ENCODE data around the gene DRC7. TPM values are rescaled to one million over a fixed set of nuclear protein-coding genes. Genes with fewer than 3 reads are reported as not detected.

Gene DRC7
- total and polyA plus RNA-seq, 10 donors = 0.03 to 2.1 (median 0.15) TPM; not detected in 4

DNA sequence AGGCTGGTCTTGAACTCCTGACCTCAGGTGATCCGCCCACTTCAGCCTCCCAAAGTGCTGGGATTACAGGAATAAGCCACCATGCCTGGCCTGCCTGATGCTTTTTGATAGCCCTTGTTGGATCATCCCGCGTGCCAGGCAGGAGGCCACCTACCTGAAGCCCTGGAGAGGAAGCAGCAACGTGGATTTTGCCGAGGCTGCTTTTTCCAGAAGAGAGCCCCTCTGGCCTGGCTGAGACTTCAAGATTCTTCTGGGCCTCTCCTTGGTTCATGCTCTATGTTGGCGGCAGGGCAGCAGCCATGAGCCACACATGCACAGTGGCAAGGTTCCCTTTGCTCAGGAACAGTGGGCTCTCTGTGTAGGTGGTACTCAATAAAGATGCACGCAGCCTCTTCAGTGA is 52.5 kb downstream of the DRC7 start:
- no peaks in the 10 kb centered on the region for H3K9me3 ChIP-seq
- H3K4me3 ChIP-seq = no peak overlapping the region
- H3K27me3 ChIP-seq (replicated peaks in 1 of 7) = no peaks in the 10 kb centered on the region
- H3K36me3 ChIP-seq = peaks cover 0 to 80% (median 24%) of the 10 kb centered on the region in 6 donors
- intact Hi-C loops (cut with DNase I; ENCODE audit: low total_unique reads) = no loop called here
- no peaks in the 10 kb centered on the region for H3K4me1 ChIP-seq
- no peak for TF ChIP-seq CTCF (IDR thresholded peaks at IDR 0.05 in 8 of 11, conservative IDR thresholded peaks at IDR 0.05 in 3 of 11)
- no peak for TF ChIP-seq POLR2A (IDR thresholded peaks at IDR 0.05)
- no peak for TF ChIP-seq POLR2AphosphoS5 (IDR thresholded peaks at IDR 0.05)
- no peak for DNase-seq
- 89 to 100% (median 93%) methylated on average over 5 to 7 of the region's 7 CpGs for WGBS, 5 donors
- H3K27ac ChIP-seq = no peak overlapping the region

DNA sequence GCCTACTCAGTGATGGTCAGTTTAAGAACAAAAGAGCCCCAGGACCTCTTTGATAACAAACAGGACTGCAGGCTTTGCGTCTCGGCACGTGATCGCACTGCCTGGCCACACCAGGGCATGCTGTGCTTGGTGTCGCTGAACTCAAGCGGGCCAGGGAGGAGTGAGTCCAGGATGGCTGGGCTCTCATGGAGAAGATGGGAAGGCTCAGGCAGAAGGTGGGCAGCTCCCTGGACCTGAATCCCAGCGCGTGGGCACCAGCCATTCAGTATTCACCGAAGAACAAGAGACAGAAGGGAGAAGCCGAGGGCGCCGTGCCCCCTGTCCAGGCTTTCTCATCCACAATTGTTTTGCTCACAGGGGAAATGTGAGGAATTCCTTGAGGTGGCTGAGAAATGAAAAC is 52.9 kb downstream of the DRC7 start:
- Histone ChIP-seq H3K27me3 (replicated peaks in 1 of 7) (no peaks in the 10 kb centered on the region), H3K27ac (no peak overlapping the region), H3K9me3 (no peaks in the 10 kb centered on the region), H3K4me3 (no peak overlapping the region), H3K4me1 (no peaks in the 10 kb centered on the region), H3K36me3 (peaks cover 0 to 80% (median 23%) of the 10 kb centered on the region in 6 donors)
- no peak for DNase-seq
- intact Hi-C loops (cut with DNase I; ENCODE audit: low total_unique reads) = no loop called here
- WGBS, 5 donors = 94 to 99% (median 97%) methylated on average over 8 to 12 of the region's 12 CpGs
- TF ChIP-seq POLR2A (IDR thresholded peaks at IDR 0.05) = no peak
- no peak for TF ChIP-seq CTCF (IDR thresholded peaks at IDR 0.05 in 8 of 11, conservative IDR thresholded peaks at IDR 0.05 in 3 of 11)
- no peak for TF ChIP-seq POLR2AphosphoS5 (IDR thresholded peaks at IDR 0.05)

DNA sequence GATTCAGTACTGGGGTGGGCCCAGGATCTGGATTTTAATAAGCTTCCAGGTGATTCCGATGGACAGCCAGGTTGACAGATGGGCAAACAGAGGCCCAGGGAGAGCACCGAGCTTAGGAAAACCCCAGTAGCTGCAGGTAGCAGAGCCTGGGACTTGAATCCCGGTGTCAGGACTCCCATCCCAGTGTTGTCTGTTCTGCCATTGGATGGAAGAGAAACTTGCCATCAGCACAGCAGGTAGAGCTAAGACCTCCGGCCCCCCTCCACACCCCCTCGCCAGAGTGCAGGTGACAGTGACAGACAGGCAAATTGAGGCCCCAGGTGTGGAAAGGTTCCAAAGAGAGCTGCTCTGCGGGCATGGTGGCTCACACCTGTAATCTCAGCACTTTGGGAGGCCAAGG is 53.4 kb downstream of the DRC7 start:
- Histone ChIP-seq H3K36me3 (peaks cover 0 to 80% (median 25%) of the 10 kb centered on the region in 6 donors), H3K4me3 (no peak overlapping the region), H3K27ac (no peak overlapping the region), H3K27me3 (replicated peaks in 1 of 7) (no peaks in the 10 kb centered on the region), H3K4me1 (no peaks in the 10 kb centered on the region), H3K9me3 (no peaks in the 10 kb centered on the region)
- WGBS, 5 donors = 78 to 96% (median 93%) methylated on average over 5 to 6 of the region's 6 CpGs
- DNase-seq = no peak
- TF ChIP-seq POLR2A (IDR thresholded peaks at IDR 0.05) (no peak), POLR2AphosphoS5 (IDR thresholded peaks at IDR 0.05) (no peak), CTCF (IDR thresholded peaks at IDR 0.05 in 8 of 11, conservative IDR thresholded peaks at IDR 0.05 in 3 of 11) (no peak)
- intact Hi-C loops (cut with DNase I; ENCODE audit: low total_unique reads) = no loop called here

DNA sequence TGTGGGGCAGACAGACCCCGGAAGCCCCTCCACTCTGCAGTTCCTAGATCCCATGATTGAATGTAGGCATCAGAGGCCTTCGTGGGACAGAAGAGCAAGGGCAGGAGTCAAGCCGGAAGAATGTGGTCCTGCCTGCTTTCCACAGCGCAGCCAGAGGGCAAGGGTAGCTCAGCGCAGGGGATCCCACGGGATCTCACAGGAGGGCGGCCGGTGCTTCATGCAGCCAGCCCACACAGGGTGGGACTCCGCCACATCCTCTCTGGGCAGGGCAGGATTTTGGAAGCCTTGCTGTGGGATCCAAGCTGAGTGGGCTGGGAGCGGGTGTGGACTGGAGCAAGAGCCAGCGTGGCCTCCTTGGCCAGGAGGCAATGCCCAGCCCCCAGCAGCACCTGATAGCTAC is 54.0 kb downstream of the DRC7 start:
- no peak for TF ChIP-seq POLR2AphosphoS5 (IDR thresholded peaks at IDR 0.05)
- no peak for TF ChIP-seq POLR2A (IDR thresholded peaks at IDR 0.05)
- no peak for TF ChIP-seq CTCF (IDR thresholded peaks at IDR 0.05 in 8 of 11, conservative IDR thresholded peaks at IDR 0.05 in 3 of 11)
- Histone ChIP-seq H3K4me1 (no peaks in the 10 kb centered on the region), H3K4me3 (no peak overlapping the region), H3K36me3 (peaks cover 0 to 80% (median 27%) of the 10 kb centered on the region in 6 donors), H3K9me3 (no peaks in the 10 kb centered on the region), H3K27ac (no peak overlapping the region), H3K27me3 (replicated peaks in 1 of 7) (no peaks in the 10 kb centered on the region)
- intact Hi-C loops (cut with DNase I; ENCODE audit: low total_unique reads) = no loop called here
- WGBS, 5 donors = 85 to 97% (median 91%) methylated on average over 9 to 11 of the region's 11 CpGs
- DNase-seq = no peak

Measured in spleen (tissue), 11 donors.